ENCODE measurements around the gene ZNF518A.

ZNF518A gene, protein sequence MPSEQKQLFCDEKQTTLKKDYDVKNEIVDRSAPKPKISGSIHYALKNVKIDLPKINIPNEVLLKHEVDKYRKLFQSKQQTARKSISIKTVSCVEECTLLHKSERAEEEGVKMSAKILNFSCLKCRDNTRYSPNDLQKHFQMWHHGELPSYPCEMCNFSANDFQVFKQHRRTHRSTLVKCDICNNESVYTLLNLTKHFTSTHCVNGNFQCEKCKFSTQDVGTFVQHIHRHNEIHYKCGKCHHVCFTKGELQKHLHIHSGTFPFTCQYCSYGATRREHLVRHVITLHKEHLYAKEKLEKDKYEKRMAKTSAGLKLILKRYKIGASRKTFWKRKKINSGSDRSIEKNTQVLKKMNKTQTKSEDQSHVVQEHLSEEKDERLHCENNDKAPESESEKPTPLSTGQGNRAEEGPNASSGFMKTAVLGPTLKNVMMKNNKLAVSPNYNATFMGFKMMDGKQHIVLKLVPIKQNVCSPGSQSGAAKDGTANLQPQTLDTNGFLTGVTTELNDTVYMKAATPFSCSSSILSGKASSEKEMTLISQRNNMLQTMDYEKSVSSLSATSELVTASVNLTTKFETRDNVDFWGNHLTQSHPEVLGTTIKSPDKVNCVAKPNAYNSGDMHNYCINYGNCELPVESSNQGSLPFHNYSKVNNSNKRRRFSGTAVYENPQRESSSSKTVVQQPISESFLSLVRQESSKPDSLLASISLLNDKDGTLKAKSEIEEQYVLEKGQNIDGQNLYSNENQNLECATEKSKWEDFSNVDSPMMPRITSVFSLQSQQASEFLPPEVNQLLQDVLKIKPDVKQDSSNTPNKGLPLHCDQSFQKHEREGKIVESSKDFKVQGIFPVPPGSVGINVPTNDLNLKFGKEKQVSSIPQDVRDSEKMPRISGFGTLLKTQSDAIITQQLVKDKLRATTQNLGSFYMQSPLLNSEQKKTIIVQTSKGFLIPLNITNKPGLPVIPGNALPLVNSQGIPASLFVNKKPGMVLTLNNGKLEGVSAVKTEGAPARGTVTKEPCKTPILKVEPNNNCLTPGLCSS (N-terminal part only)

DNA sequence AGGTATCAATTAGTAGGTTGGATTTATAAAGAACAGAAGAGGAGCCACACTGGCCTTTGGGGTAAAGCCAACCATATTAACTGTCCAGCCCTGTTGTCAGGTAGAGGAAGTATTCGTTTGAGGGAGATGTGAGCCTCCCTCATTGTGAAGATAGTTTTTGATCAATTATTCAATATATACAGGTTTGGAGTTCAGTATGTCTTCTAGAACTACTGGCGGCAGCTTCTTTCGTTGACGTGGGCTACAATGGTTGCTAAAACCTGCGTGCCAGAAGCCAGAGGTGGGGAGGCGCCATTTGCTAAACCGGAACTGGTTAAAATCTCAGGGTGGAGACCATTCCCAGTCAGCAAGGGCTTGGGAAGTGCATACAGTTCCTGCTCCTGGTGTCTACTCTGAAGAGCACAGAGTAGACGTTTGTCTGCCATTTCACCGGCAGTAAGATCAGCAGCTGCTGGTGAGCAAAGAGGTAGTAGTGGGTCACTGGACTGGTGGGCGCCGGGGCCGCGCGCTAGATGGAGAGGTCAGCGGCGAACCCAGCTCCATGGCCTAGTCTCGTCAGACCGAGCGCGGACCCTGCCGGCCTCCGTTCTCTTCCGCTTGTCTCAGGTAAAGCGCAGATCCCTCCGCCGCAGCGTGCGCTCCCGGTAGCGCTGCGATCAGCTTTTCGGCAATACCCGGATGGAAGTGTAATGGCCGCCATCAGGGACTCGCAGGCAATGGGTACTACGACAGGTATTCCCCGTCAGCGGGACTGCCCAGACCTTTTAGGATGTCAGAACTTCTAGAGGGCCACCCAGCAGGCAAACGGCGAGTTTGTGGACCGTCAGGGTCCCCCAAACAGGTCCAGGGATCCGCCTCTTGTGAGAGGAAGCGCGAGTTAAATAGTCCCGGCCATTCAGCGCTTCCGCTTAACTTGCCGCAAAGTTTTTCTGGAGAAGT is at the start of gene ZNF518A:
Gene ZNF518A (plus strand): TSS at position 911 of the 939 bp plus-strand sequence. CDS start 26,026 bp downstream, outside the sequence.
- DNase-seq = peak; percentile 94

DNA sequence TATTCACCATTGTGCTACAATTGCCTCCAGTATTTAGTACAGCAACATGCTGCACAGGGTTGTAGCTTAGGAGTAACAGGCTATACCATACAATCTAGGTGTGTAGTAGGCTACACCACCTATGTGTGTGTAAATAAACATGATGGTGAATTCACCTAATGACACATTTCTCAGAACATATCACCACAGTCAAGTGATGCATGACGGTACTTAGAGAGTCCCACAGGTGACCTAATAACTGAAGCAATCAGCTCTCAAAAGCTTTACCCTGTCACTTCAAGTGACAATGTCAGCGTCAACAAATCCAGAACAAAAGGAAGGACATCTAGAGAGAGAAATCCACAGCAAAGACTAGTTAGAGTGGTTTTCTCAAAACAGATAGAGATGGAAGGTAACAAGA is 47.9 kb upstream of the ZNF518A start:
- DNase-seq = no peak

DNA sequence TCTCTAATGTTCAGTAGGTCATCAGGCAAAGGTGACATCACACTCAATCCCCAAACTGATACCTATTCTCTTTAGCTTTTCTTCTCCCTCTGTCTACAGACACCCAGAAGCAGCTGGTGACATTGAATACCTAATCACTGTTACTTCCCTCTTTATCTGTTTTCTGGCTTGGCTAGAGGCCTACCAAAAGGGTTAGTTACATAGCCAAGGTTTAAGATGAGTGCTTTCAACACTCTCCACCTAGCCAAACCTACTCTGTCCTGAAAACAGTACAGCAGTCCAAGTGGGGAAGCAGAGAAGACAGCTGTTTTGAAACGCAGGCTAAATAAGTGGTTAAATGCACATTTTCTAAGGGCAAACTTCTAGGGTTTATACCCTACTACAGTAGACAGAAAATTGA is 47.3 kb upstream of the ZNF518A start:
- no peak for DNase-seq

DNA sequence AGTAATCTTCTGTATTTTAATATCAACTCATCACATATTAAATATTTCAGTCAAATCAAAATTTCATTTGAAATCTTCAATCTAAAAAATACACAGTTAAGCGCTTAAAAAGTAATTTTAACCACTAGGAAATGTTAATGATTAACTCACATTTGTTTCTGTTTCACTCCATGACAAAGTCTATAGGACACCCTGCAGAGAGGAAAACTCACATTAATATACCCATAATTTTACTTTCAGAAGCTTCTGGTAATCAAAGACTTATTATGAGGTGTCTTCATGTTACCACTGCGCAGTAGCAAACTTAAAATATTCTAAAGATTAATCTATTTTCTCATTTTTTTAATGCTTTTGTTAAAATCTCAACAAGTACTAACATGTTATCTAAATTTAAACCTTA is 41.0 kb upstream of the ZNF518A start:
- DNase-seq = no peak

DNA sequence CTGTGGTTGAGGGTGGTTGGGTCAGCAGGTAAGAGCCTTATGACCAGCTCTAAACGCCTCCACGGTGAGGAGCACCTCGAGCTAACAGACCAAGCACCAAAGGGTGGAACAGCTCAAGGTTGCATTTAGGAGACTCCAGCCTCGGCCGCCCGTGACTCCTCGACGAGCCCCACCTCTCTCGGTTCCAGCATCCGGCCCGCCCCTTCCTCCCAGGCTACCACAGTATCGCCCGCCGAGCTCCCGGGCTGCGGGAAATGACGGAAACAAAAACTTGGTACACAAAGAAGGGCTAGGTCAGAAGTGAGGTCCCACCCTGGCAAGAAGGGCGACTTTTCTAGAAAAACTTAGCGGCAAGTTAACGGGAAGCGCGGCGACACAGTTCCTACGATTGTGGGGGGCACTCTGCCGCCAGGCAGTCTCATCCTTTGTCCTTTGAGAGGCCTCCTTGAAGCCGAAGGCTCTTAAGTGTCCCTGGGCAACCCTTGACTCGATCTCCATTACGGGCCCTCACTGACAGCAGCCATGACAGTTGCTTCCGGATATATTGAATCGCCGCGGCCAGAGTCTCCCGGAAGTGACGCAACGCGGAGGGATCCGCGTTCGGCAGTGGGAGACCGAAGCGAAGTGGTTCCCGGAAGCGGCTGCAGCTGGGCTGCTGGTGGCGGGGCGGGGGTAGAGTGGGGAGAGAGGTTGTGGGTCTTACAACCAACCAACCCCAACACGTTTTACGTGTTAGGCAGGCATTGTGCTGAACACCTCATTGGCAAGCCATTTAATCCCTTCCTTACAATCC is 40.2 kb upstream of the ZNF518A start:
- peak; percentile 95 for DNase-seq

DNA sequence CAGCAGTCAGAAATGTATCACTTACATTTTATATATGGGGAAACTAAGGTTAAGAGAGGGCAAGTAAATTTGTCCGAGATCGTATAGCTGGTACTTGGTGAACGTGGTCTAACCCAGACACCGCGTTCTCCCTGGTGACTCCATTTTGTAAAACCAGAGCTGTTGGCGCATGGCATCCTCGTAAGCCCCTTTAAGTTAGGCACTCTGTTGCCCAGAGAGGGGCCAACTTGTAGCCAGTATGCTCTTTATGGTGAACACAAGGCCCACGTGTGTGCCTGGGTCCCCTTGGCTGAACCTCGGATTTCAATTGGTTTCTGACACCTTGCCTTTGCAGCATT is 39.7 kb upstream of the ZNF518A start:
- DNase-seq = no peak

DNA sequence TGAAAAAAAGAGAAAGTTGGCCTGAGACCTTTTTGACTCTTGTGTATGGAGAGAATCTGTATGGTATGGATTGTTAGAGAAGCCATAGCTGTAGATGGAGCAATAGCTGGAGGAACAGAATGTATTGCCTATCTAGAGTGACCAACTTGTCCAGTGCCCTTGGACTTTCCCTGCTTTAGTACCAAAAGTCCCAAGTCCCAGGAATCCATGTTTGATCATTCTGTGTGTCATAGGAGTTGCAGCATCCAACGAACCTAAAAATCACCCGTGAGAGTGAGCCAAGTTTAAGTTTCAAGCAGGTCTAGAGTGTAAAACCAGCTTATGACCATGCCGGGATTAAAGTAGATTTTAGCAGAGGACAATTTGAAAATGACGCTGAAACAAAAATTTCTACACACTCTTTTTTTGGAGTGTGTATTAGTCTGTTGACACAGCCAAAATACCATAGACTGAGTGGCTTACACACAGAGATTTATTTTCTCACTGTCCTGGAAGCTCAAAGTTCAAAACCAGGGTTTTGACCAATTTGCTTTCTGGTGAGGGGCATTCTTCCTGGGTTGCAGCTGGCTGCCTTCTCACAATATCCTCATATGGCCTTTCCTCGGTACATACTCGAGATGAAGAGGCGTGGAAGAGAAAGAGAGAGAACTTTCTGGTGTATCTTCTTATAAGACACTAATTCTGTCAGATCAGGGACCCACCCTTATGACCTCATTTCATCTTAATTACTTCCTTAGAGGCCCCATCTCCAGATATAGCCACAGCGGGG is 36.9 kb upstream of the ZNF518A start:
- no peak for DNase-seq

DNA sequence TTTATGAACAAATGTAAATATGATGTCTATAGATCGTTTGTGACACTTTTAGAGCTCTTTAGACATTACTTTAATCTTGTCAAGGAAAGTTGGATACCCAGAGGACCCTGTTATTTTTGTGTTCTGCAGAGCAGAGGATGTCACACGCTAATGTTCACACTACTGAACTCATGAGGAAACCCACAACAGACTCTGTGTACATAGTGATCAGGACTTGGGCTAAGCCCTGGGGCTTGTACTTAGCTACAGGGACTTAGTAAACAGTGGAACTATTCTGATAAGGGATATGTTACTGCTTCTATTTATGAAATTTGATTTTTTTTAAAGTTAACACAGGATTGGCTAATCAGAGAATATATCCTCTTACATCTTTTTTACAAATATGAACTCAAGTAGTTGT is 36.1 kb upstream of the ZNF518A start:
- no peak for DNase-seq

DNA sequence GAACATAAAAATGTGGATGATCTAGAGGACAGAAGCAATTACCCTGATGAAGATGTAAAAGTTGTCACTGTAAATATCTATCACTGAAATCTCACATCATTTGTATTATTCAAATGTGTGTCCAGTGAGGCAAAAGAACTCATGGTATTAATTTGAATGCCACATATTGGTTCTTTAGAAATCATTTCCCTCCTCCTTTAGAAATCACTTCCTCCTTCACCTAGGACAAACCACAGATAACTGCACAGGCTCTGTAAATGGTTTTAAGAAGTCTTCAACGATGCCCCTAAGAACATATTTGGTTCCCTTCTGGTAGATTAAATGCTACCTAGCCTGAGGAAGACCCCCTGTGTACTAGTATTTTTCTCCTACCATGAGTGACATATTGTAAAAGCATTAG is 33.1 kb upstream of the ZNF518A start:
- no peak for DNase-seq

DNA sequence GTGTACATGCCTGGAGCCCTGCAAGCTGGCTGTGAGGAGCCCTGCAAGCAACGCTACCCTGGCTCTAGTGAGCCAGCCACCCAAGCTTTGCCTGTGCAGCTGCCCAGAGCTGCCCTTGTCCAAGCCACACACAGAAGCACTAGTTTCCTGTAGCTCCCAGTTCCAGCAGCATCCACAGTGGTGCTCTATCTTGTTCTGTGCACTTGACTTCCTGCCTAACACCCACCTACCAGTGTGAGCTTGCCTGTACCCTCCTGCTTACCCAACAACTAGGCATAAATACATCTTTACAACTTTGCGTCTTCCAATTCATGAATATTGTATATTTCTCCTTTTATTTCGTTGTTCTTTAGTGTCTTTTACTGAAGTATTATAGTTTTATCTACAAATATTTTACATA is 32.2 kb upstream of the ZNF518A start:
- DNase-seq = no peak

DNA sequence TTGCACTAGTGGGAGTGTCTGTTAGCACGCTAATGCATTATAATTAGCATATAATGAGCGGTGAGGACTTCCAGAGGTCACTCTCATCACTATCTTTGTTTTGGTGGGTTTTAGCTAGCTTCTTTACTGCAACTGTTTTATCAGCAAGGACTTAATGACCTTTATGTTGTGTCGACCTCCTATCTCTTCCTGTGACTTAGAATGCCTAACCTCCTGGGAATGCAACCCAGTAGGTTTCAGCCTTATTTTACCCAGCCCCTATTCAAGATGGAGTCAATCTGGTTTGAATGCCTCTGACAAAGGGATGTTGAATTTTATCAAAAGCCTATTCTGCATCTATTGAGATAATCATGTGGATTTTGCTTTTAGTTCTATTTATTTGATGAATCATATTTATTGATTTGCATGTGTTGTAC is 22.5 kb upstream of the ZNF518A start:
- no peak for DNase-seq

DNA sequence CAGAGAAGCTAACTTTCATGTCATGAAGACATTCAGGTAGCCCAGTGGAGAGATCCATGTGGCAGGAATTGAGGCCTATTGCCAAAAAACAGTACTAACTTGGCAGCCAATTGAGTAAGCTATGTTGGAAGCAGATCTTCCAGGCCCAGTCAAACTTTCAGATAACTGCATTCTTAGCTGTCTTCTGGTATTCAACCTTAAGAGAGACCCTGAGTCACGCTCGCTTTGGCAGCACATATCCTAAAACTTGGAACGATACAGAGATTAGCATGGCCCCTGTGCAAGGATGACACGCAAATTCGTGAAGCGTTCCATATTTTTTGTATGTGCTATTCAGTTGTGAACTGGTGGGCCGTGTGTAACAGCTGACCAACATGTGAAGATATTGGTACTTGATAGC is 17.6 kb upstream of the ZNF518A start:
- DNase-seq = no peak

DNA sequence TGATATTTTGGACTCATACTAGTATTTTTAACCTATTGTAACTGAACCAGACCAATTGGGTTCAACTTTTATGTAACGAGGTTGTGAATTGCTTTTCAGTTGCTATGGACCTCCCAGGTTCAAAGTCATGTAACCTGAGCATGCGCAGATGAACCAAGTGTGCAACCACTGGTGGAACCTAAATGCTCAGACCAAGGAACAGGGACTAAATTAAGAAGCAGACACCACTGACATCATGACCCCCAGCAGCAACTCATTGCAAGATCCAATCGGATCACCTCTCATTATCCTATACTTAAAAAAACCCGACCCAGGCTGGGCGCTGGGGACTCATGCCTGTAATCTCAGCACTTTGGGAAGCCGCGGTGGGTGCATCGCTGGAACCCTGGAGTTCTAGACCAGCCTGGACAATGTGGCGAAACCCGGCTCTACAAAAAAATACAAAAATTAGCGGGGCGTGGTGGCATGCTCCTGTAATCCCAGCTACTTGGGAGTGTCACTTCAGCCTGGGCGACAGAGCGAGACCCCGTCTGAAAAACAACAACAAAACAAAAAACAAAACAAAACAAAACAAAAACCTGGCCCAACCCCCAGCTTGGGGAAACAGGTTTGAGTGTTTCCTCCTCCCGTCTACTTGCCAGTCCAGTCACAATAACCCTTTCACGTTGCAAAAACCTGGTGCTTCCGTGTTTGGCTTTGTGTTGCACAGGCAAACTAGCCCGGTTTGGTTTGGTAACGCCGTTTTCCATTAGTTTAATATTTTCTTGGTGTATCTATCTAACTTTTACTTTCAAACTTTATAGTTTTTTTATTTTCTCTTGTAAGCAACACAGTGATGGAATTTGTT is 11.3 kb upstream of the ZNF518A start:
- no peak for DNase-seq

DNA sequence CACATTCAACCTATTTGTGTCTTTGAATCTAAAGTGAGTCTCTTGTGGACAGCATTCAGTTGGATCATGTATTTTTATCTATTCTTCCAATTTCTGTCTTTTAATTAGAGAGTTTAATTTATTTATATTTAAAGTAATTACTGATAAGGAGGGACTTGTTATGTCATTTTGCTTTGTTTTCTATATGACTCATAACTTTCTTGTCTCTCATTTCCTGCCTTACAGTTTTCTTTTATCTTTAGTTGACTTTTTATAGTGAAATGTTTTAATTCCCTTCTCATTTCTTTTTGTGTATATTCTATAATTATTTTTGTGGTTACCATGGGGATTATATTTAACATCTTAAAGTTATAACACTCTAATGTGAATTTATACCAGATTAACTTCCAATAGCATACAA is 7.3 kb upstream of the ZNF518A start:
- DNase-seq = no peak

DNA sequence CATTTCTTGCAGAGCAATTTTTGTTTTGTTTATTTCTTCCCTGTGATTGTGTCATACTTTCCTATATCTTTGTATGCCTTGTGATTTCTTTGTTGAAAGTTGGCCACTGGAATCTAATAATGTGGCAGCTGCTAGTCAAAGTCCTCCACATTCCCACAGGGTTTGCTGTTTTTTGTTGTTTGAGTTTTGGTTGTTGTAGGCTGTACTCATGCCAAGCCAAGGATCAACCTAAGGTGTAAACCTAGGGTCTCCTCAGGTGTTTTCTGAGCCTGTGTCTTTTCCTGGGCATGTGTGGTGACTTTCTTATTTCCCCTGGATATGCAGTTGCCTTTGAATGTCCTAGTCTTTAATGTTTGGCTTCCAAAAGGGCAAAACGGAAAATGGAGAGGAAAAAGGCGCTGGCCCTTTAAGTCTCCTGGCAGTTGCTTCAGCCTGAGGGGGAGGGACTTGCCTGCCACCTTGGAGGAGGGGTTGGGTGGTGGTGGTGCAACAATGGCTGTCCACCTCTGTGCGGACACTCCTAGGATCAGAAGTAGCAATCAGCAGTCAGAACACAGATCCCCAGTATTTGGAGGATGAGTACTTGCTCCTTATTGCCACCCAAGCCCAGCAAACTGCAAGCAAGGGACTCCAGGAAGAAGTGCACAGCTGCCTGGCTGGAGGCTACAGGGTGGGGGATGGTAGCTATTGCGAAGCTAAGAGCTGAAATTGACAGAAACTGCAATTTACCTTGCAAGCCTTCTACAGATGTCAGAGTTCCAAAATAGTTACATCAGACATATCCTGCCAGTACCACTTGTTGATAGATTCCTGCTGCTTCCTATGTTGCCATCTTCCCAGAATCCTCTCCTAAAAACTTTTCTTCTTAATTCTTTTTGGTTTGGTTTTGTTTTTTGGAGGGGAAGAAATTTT is 5.6 kb upstream of the ZNF518A start:
- no peak for DNase-seq

DNA sequence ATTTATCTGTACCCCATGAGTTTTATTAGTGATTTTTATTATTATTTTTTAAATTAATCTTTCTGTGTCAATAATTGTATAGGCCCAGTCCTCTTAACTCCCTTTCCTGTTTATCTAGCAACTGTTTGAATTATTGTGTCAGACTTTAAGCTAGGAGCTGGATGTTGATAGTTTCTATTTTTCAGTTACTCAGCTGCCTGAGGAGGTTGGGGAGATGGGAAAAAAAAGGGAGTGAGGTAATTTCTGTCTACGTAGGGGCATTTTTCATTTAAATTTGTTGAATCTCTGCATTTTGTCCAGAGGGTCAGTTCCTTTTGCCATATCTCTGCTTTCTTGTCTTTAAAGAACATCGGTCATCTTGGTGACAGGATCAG is 5.0 kb upstream of the ZNF518A start:
- no peak for DNase-seq

DNA sequence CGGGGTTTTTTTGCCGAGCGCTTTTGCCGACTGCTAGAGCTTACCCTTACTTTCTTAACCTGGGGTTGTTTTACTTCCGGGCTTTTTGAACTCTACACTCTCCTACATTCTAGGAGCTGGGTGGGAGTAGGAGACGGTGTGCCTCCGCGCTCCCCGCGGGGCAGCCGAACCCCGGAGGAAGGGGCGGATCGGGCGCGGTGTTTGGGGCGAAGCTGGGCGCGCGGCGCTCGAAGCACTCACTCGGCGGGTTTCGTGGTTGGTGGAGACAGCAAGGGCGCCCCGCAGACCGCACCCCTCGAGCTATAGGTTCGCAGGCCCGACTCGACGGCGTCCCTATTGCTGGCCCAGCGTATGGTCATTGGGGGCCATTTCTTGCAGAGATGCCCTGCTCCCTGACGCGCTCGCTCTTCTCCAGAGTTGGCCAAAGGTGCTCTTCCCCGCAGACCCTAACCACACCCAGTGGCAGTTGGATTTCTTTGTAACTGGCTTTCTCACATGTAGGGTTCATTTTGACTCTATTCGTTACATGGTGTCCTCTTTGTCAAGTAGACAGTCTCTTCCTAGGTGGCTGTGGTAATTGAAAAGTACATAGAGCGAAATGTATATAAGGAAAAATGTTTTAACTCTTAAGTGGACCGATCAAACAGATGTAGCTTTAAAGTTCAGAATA is 364 bp downstream of the ZNF518A start:
- no peak for DNase-seq

DNA sequence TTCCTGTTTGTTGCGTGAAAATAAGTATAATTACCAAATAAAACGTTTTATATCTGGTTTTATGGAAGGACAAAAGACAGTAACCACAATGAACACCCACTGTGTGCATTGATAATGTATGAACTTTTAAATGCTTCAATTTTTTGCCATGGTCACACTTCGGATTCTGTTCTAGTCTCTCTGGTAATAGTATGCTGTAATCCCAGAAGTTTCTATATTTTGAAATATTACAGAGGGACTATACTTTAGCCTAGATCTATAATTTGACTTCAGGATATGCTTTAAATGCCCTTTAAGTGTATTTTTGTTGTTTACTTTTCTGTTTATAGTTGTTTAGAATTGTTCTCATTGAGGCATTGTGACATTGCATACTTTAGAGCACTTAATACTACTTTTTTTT is 1.5 kb downstream of the ZNF518A start:
- no peak for DNase-seq
